ENCODE measurements around the gene NAP1L5. TPM values are rescaled to one million over a fixed set of nuclear protein-coding genes. Genes with fewer than 3 reads are reported as not detected.

NAP1L5 gene
- total RNA-seq, 2 donors from 2014 or later = 7.7 to 10.5 TPM

- H3K4me1 ChIP-seq (replicated peaks) = peaks cover 7% of the 10 kb centered on the region
- intact Hi-C loops (cut with DNase I) = no loop called here
- TF ChIP-seq POLR2AphosphoS5 (IDR thresholded peaks at IDR 0.05) (no peak), POLR2A (IDR thresholded peaks at IDR 0.05) (no peak)
- TF ChIP-seq, protein P1, sequence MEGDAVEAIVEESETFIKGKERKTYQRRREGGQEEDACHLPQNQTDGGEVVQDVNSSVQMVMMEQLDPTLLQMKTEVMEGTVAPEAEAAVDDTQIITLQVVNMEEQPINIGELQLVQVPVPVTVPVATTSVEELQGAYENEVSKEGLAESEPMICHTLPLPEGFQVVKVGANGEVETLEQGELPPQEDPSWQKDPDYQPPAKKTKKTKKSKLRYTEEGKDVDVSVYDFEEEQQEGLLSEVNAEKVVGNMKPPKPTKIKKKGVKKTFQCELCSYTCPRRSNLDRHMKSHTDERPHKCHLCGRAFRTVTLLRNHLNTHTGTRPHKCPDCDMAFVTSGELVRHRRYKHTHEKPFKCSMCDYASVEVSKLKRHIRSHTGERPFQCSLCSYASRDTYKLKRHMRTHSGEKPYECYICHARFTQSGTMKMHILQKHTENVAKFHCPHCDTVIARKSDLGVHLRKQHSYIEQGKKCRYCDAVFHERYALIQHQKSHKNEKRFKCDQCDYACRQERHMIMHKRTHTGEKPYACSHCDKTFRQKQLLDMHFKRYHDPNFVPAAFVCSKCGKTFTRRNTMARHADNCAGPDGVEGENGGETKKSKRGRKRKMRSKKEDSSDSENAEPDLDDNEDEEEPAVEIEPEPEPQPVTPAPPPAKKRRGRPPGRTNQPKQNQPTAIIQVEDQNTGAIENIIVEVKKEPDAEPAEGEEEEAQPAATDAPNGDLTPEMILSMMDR (IDR thresholded peaks at IDR 0.05) = no peak
- no peak overlapping the region for H3K4me3 ChIP-seq
- H3K9me3 ChIP-seq = no peaks in the 10 kb centered on the region
- WGBS = 91% methylated on average over 5 of the region's 5 CpGs
- DNase-seq (ENCODE audit: low spot score) = no peak
- H3K36me3 ChIP-seq = no peaks in the 10 kb centered on the region
- no peaks in the 10 kb centered on the region for H3K27me3 ChIP-seq (replicated peaks; ENCODE audit: insufficient read depth)
- no peak overlapping the region for H3K27ac ChIP-seq
Observed at GRCh38 chr4:88732714-88733368, 35.2 kb upstream of the NAP1L5 start.

DNA sequence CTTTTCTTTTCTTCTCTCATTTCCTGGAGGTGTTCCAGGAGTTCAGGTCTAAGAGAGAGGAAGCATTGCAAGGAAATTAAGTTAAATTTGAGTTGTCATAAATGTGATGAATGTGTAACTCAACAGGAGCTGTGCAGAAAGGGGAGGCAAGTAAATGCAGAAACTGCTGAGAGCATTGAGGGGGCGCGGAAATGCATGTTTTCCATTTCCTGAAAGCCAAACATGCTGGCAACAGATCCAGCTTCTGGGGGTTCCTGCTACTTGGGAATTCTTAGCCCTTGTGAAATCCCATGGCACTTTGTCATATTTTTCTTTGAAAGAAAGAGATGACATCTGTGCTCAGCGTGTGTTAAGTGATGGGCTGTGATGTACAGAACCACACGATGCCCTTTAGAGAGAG lies 33.8 kb upstream of the NAP1L5 start:
- intact Hi-C loops (cut with DNase I) = no loop called here
- Histone ChIP-seq H3K27ac (no peak overlapping the region), H3K4me1 (replicated peaks) (no peaks in the 10 kb centered on the region), H3K4me3 (no peak overlapping the region), H3K27me3 (replicated peaks; ENCODE audit: insufficient read depth) (no peaks in the 10 kb centered on the region), H3K36me3 (no peaks in the 10 kb centered on the region), H3K9me3 (no peaks in the 10 kb centered on the region)
- TF ChIP-seq POLR2AphosphoS5 (IDR thresholded peaks at IDR 0.05) (no peak), POLR2A (IDR thresholded peaks at IDR 0.05) (no peak)
- WGBS = 90% methylated on average over 4 of the region's 4 CpGs
- DNase-seq (ENCODE audit: low spot score) = no peak

GRCh38 chr4:88730811-88731210 lies 33.2 kb upstream of the NAP1L5 start:
- H3K4me1 ChIP-seq (replicated peaks) = no peaks in the 10 kb centered on the region
- no peak overlapping the region for H3K27ac ChIP-seq
- 76% methylated on average over 5 of the region's 5 CpGs for WGBS
- no peak overlapping the region for H3K4me3 ChIP-seq
- H3K36me3 ChIP-seq = no peaks in the 10 kb centered on the region
- DNase-seq (ENCODE audit: low spot score) = no peak
- H3K9me3 ChIP-seq = no peaks in the 10 kb centered on the region
- H3K27me3 ChIP-seq (replicated peaks; ENCODE audit: insufficient read depth) = no peaks in the 10 kb centered on the region
- intact Hi-C loops (cut with DNase I) = no loop called here
- TF ChIP-seq, protein P1 (IDR thresholded peaks at IDR 0.05) = no peak
- TF ChIP-seq POLR2A (IDR thresholded peaks at IDR 0.05) (no peak), POLR2AphosphoS5 (IDR thresholded peaks at IDR 0.05) (no peak)

- no peak overlapping the region for H3K4me3 ChIP-seq
- intact Hi-C loops (cut with DNase I) = no loop called here
- TF ChIP-seq POLR2AphosphoS5 (IDR thresholded peaks at IDR 0.05) = peak; percentile 14
- no peak for TF ChIP-seq POLR2A (IDR thresholded peaks at IDR 0.05)
- no peak overlapping the region for H3K27ac ChIP-seq
- H3K36me3 ChIP-seq = no peaks in the 10 kb centered on the region
- 66% methylated on average over 6 of the region's 6 CpGs for WGBS
- no peak for DNase-seq (ENCODE audit: low spot score)
- H3K27me3 ChIP-seq (replicated peaks; ENCODE audit: insufficient read depth) = no peaks in the 10 kb centered on the region
- no peaks in the 10 kb centered on the region for H3K4me1 ChIP-seq (replicated peaks)
- no peaks in the 10 kb centered on the region for H3K9me3 ChIP-seq
Observed at GRCh38 chr4:88729146-88729760, 31.6 kb upstream of the NAP1L5 start.

- 87% methylated on average over 6 of the region's 6 CpGs for WGBS
- Histone ChIP-seq H3K27ac (no peak overlapping the region), H3K4me1 (replicated peaks) (no peaks in the 10 kb centered on the region), H3K4me3 (no peak overlapping the region), H3K9me3 (no peaks in the 10 kb centered on the region), H3K27me3 (replicated peaks; ENCODE audit: insufficient read depth) (no peaks in the 10 kb centered on the region), H3K36me3 (no peaks in the 10 kb centered on the region)
- DNase-seq (ENCODE audit: low spot score) = no peak
- no peak for TF ChIP-seq POLR2AphosphoS5 (IDR thresholded peaks at IDR 0.05)
- TF ChIP-seq, protein P1 (IDR thresholded peaks at IDR 0.05) = no peak
- intact Hi-C loops (cut with DNase I) = no loop called here
Observed at GRCh38 chr4:88728146-88728545, 30.5 kb upstream of the NAP1L5 start.

- no peaks in the 10 kb centered on the region for H3K36me3 ChIP-seq
- no peak for TF ChIP-seq POLR2AphosphoS5 (IDR thresholded peaks at IDR 0.05)
- TF ChIP-seq POLR2A (IDR thresholded peaks at IDR 0.05) = no peak
- TF ChIP-seq, protein P1 (IDR thresholded peaks at IDR 0.05) = no peak
- H3K9me3 ChIP-seq = no peaks in the 10 kb centered on the region
- no peak for DNase-seq (ENCODE audit: low spot score)
- 73% methylated on average over 2 of the region's 2 CpGs for WGBS
- H3K27ac ChIP-seq = no peak overlapping the region
- intact Hi-C loops (cut with DNase I) = no loop called here
- no peak overlapping the region for H3K4me3 ChIP-seq
- no peaks in the 10 kb centered on the region for H3K4me1 ChIP-seq (replicated peaks)
- H3K27me3 ChIP-seq (replicated peaks; ENCODE audit: insufficient read depth) = no peaks in the 10 kb centered on the region
Observed at GRCh38 chr4:88725986-88726385, 28.4 kb upstream of the NAP1L5 start.
